PC-9 (cell line): ENCODE data around the gene NUCB1. TPM values are rescaled to one million over a fixed set of nuclear protein-coding genes. Genes with fewer than 3 reads are reported as not detected.

Source experiments
- Bru-seq: library from RNA; stranded (reverse); fragments of 400-500 nt; gene quantifications from one replicate; lab custom pipeline; 2021; lab: Mats Ljungman, UMichigan
- BruChase-seq, 2 experiments: library from RNA; stranded (reverse); fragments of 400-500 nt; gene quantifications; one replicate each; lab custom pipeline; 2021; lab: Mats Ljungman, UMichigan
- BruUV-seq: library from RNA; stranded (reverse); fragments of 400-500 nt; replicated peaks from 2 replicates; lab custom pipeline; 2021; lab: Mats Ljungman, UMichigan
- CTCF ChIA-PET: fragments of 300-600 bp; sonication (Branson Sonifier 250); formaldehyde crosslinking; loops from one replicate; lab custom pipeline; 2022; ENCODE audit warnings: antibody characterized with exemption; lab: Charles Lee
- POLR2A ChIA-PET: fragments of 300-600 bp; sonication (Branson Sonifier 250); formaldehyde crosslinking; loops from one replicate; lab custom pipeline; 2022; ENCODE audit warnings: antibody characterized with exemption; ENCODE audit not compliant: unreplicated experiment; lab: Charles Lee
- DNase-seq, 2 experiments: peaks; one replicate each; pipeline versions ENCODE4 v3.0.0 to v3.0.0-alpha.2; 2015 to 2022; ENCODE audit warnings: mixed read lengths in 1 of 2
- H2AFZ ChIP-seq: fragments of 200-600 bp; sonication (generic); 2 replicates; pipeline ENCODE4 v1.8.1; 2017; ENCODE audit warnings: antibody characterized with exemption
- H3F3A ChIP-seq: fragments of 200-600 bp; sonication (generic); 2 replicates; pipeline ENCODE4 v1.8.1; 2017; ENCODE audit warnings: antibody characterized with exemption, mild to moderate bottlenecking, low read depth; ENCODE audit not compliant: insufficient read depth
- H3K27ac ChIP-seq: fragments of 200-600 bp; sonication (generic); 2 replicates; pipeline ENCODE4 v1.6.1; 2016; ENCODE audit warnings: mixed run types
- H3K27me3 ChIP-seq: fragments of 200-600 bp; sonication (generic); 2 replicates; pipeline ENCODE4 v1.6.1; 2016; ENCODE audit warnings: low read depth, mixed run types; ENCODE audit not compliant: insufficient read depth
- H3K36me3 ChIP-seq: fragments of 200-600 bp; sonication (generic); 2 replicates; pipeline ENCODE4 v1.6.1; 2016; ENCODE audit warnings: low read depth, mixed run types
- H3K4me1 ChIP-seq: fragments of 200-600 bp; sonication (generic); replicated peaks from 2 replicates; pipeline ENCODE4 v1.6.1; 2016; ENCODE audit warnings: mixed run types; ENCODE audit not compliant: insufficient read depth
- H3K4me2 ChIP-seq: fragments of 200-600 bp; sonication (generic); 2 replicates; pipeline ENCODE4 v1.6.1; 2017; ENCODE audit warnings: mixed run types
- H3K4me3 ChIP-seq: fragments of 200-600 bp; sonication (generic); 2 replicates; pipeline ENCODE4 v1.6.1; 2016; ENCODE audit warnings: mixed run types
- H3K79me2 ChIP-seq: fragments of 200-600 bp; sonication (generic); 2 replicates; pipeline ENCODE4 v1.6.1; 2017; ENCODE audit warnings: low read depth, mixed run types
- H3K9me2 ChIP-seq: fragments of 200-600 bp; sonication (generic); 2 replicates; pipeline ENCODE4 v1.8.1; 2017; ENCODE audit warnings: mild to moderate bottlenecking; ENCODE audit not compliant: insufficient read depth
- H3K9me3 ChIP-seq: fragments of 200-600 bp; sonication (generic); 2 replicates; pipeline ENCODE4 v1.8.1; 2016; ENCODE audit warnings: low read depth; ENCODE audit not compliant: insufficient read depth
- H4K20me1 ChIP-seq: fragments of 200-600 bp; sonication (generic); 2 replicates; pipeline ENCODE4 v1.8.1; 2017; ENCODE audit not compliant: insufficient read depth
- CTCF ChIP-seq: fragments of 200-600 bp; sonication (generic); conservative IDR thresholded peaks from 2 replicates; pipeline ENCODE4 v1.6.1; 2017; ENCODE audit warnings: mixed run types, antibody characterized with exemption, mild to moderate bottlenecking, moderate library complexity
- EZH2 ChIP-seq: fragments of 200-600 bp; sonication (generic); IDR thresholded peaks from 2 replicates; pipeline ENCODE4 v1.8.0; 2017; ENCODE audit warnings: antibody characterized with exemption, low read depth
- intact Hi-C: fragments of 100-400 bp; cut with micrococcal nuclease; formaldehyde crosslinking; loops from one replicate; pipeline ENCODE4 v1.10.0; 2022; ENCODE audit not compliant: unreplicated experiment
- long read RNA-seq: library from polyadenylated mRNA; stranded (forward); transcript quantifications from one replicate; pipeline ENCODE4 v2.0.0, GENCODE V29; 2022
- total RNA-seq: library from RNA; stranded (reverse); gene quantifications from 2 replicates; pipeline ENCODE4 v1.2.3, GENCODE V29; 2021

NUCB1 gene
- 185 and 216 TPM in 2 replicates for total RNA-seq
- Bru-seq, nascent RNA: percentile 60 among the genes with signal in this experiment
- BruChase-seq, experiment 1, labeled RNA remaining after a 2-hour chase: percentile 68 among the genes with signal in this experiment
- BruChase-seq, experiment 2, labeled RNA remaining after a 6-hour chase: percentile 73 among the genes with signal in this experiment
- long read RNA-seq, transcript NUCB1-201 (13 exons, 2,668 nt): major isoform, 156 of 214 reads
- long read RNA-seq, partial matches to known transcripts: 52 of 214 reads
- long read RNA-seq, other reads (novel, unspliced or antisense): 6 of 214 reads

GRCh38 chr19:48899781-48900476, at the start of gene NUCB1:
Gene NUCB1 (plus strand): TSS chr19:48900312. CDS start chr19:48900797, 485 bp downstream.
- ChIA-PET CTCF (interaction anchor here (0.5 to 0.6 kb wide), 3 partner anchors 19 to 1652 kb away, joined by 4 to 21 read pairs (median 7); partner anchors contain the start of gene ZNF114), POLR2A (interaction anchor here (0.6 to 1.5 kb wide), 5 partner anchors 23 to 62 kb away, joined by 3 to 8 read pairs (median 4); partner anchors contain the start of genes DHDH and PPP1R15A)
- Histone ChIP-seq H3K27me3 (no peaks in the 10 kb centered on the region), H3F3A (peaks cover 14% of the 10 kb centered on the region), H3K27ac (peak within 1 kb of the TSS; percentile 67), H2AFZ (peak within 1 kb of the TSS; percentile 72), H3K36me3 (peaks cover 8% of the 10 kb centered on the region), H3K4me2 (peak within 1 kb of the TSS; percentile 95), H3K79me2 (peaks cover 20% of the 10 kb centered on the region), H3K9me3 (no peaks in the 10 kb centered on the region), H3K4me1 (peaks cover 15% of the 10 kb centered on the region), H3K9me2 (no peaks in the 10 kb centered on the region), H4K20me1 (no peaks in the 10 kb centered on the region), H3K4me3 (peak within 1 kb of the TSS; percentile 98)
- TF ChIP-seq CTCF: no peak
- no peak for TF ChIP-seq EZH2
- TSS peak; percentile 47 for BruUV-seq
- intact Hi-C loops: loop anchor here (2.0 kb wide), 1 partner anchor 25 kb away; no protein-coding TSS in a partner anchor
- peak; percentile 97 to 98 for DNase-seq

GRCh38 chr19:48852292-48852691, 47.8 kb upstream of the NUCB1 start:
- Histone ChIP-seq H3K9me2 (no peaks in the 10 kb centered on the region; the same call in 1 of the 2 replicates), H2AFZ (no peak overlapping the region), H3K4me1 (0 out of 2 replicates have a peak, but pooled peaks cover 4% of the 10 kb centered on the region), H3K27me3 (no peaks in the 10 kb centered on the region), H3K4me3 (no peak overlapping the region), H3K79me2 (no peaks in the 10 kb centered on the region), H3K9me3 (no peaks in the 10 kb centered on the region), H4K20me1 (no peaks in the 10 kb centered on the region), H3K36me3 (no peaks in the 10 kb centered on the region), H3K27ac (no peak overlapping the region), H3K4me2 (no peak overlapping the region), H3F3A (peaks cover 13% of the 10 kb centered on the region)
- CTCF ChIA-PET: no interaction called here
- no peak for DNase-seq
- no peak for TF ChIP-seq EZH2
- no peak for TF ChIP-seq CTCF
- POLR2A ChIA-PET: interaction anchor here (0.5 kb wide), 1 partner anchor 63 kb away, joined by 3 read pairs; no protein-coding TSS in a partner anchor
- intact Hi-C loops: no loop called here
- BruUV-seq: no TSS peak

- no peak overlapping the region for H3K4me2 ChIP-seq
Measured at GRCh38 chr19:48853483-48853882, 46.6 kb upstream of the NUCB1 start.

More at GRCh38 chr19:48853483-48853882, 46.6 kb upstream of the NUCB1 start:
- no peak overlapping the region for H3K4me3 ChIP-seq
- H3F3A ChIP-seq: peaks cover 13% of the 10 kb centered on the region
- H4K20me1 ChIP-seq: no peaks in the 10 kb centered on the region
- H3K4me1 ChIP-seq: 0 out of 2 replicates have a peak, but pooled peaks cover 4% of the 10 kb centered on the region
- no peaks in the 10 kb centered on the region; the same call in 1 of the 2 replicates for H3K9me2 ChIP-seq
- ChIA-PET POLR2A (no interaction called here), CTCF (interaction anchor here (0.6 kb wide), 1 partner anchor 348 kb away, joined by 4 read pairs; no protein-coding TSS in a partner anchor)
- H3K27me3 ChIP-seq: no peaks in the 10 kb centered on the region
- H3K27ac ChIP-seq: no peak overlapping the region
- no peaks in the 10 kb centered on the region for H3K9me3 ChIP-seq
- no peaks in the 10 kb centered on the region for H3K36me3 ChIP-seq
- H3K79me2 ChIP-seq: no peaks in the 10 kb centered on the region
- DNase-seq: no peak
- intact Hi-C loops: no loop called here
- H2AFZ ChIP-seq: no peak overlapping the region
- no peak for TF ChIP-seq EZH2
- TF ChIP-seq CTCF: no peak
- BruUV-seq: no TSS peak
